Left lung (tissue), 10 donors: Measurements from ENCODE around the gene MXD3. TPM values are rescaled to one million over a fixed set of nuclear protein-coding genes. Genes with fewer than 3 reads are reported as not detected.
"Not testable (repeated sequence)": the region's sequence is repeated elsewhere in the genome, so short reads cannot be mapped to it uniquely, and the experiment has no call there.

ENCODE experiments used
- ATAC-seq: fragments of 200-7000 bp; cut with Tn5 transposase; one replicate; pipeline ENCODE4 v1.9.1; 2020; ENCODE audit warnings: moderate library complexity
- DNase-seq, 4 donors: peaks; one replicate each; pipeline ENCODE4 v3.0.0-alpha.2; 2013 to 2020
- H3K27ac ChIP-seq, 2 donors: fragments of 200-600 bp; sonication (generic) in 1 of 2; one replicate each; pipeline versions ENCODE4 v1.5.0 to v1.8.0; 2020 to 2021
- H3K27me3 ChIP-seq, 2 donors: fragments of 200-600 bp; sonication (generic) in 1 of 2; one replicate each; pipeline versions ENCODE4 v1.5.0 to v1.8.0; 2020 to 2021
- H3K36me3 ChIP-seq, 2 donors: fragments of 200-600 bp; sonication (generic) in 1 of 2; one replicate each; pipeline versions ENCODE4 v1.5.0 to v1.8.0; 2020 to 2021
- H3K4me1 ChIP-seq, 2 donors: fragments of 200-600 bp; one replicate each; pipeline ENCODE4 v1.8.0; 2021
- H3K4me3 ChIP-seq, 2 donors: fragments of 200-600 bp; sonication (generic) in 1 of 2; one replicate each; pipeline versions ENCODE4 v1.5.0 to v1.8.0; 2020 to 2021; ENCODE audit warnings: mild to moderate bottlenecking in 1 of 2
- H3K9me3 ChIP-seq, 2 donors: fragments of 200-600 bp; sonication (generic) in 1 of 2; one replicate each; pipeline versions ENCODE4 v1.5.0 to v1.8.0; 2020 to 2021
- intact Hi-C, 2 donors: fragments of 100-400 bp; cut with DNase I; formaldehyde crosslinking; loops; one replicate each; pipeline versions ENCODE4 v1.11.2 to v1.14.2; 2022
- polyA plus RNA-seq, 6 donors: library from polyadenylated mRNA; unstranded; fragments of 120-200 nt; gene quantifications; one replicate each; pipeline ENCODE4 v1.2.1, GENCODE V29; 2013; ENCODE audit not compliant: insufficient read length in 6 of 6
- total RNA-seq, 2 donors: library from RNA; stranded (reverse); fragmentation: NEBNext Ultra II Directional; extraction: Animal tissue kit (Norgen Biotek cat#: 25700); gene quantifications; one replicate each; pipeline ENCODE4 v1.2.1, GENCODE V29; 2021
- TF ChIP-seq, protein P1 (sequence below), 2 donors: fragments of 200-600 bp; sonication (generic) in 1 of 2; IDR thresholded peaks; one replicate each; pipeline versions ENCODE4 v1.5.0 to v1.8.0; 2021; ENCODE audit warnings: antibody characterized with exemption in 2 of 2
- donor health status: DM: no; HTN: yes; CAD: no.
- donor health status: DM: no; HTN: no; CAD: no.

The MXD3 gene
- total and polyA plus RNA-seq, 8 donors = 10.8 to 36.5 (median 22.0) TPM

- TF ChIP-seq, protein P1, sequence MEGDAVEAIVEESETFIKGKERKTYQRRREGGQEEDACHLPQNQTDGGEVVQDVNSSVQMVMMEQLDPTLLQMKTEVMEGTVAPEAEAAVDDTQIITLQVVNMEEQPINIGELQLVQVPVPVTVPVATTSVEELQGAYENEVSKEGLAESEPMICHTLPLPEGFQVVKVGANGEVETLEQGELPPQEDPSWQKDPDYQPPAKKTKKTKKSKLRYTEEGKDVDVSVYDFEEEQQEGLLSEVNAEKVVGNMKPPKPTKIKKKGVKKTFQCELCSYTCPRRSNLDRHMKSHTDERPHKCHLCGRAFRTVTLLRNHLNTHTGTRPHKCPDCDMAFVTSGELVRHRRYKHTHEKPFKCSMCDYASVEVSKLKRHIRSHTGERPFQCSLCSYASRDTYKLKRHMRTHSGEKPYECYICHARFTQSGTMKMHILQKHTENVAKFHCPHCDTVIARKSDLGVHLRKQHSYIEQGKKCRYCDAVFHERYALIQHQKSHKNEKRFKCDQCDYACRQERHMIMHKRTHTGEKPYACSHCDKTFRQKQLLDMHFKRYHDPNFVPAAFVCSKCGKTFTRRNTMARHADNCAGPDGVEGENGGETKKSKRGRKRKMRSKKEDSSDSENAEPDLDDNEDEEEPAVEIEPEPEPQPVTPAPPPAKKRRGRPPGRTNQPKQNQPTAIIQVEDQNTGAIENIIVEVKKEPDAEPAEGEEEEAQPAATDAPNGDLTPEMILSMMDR (IDR thresholded peaks at IDR 0.05) = no peak
- no peak overlapping the region for H3K27ac ChIP-seq
- ATAC-seq = no peak
- no peak overlapping the region for H3K4me3 ChIP-seq
- no peaks in the 10 kb centered on the region for H3K9me3 ChIP-seq
- intact Hi-C loops = no loop called here
- DNase-seq = no peak
- no peaks in the 10 kb centered on the region for H3K4me1 ChIP-seq
- peaks cover 0 to 89% of the 10 kb centered on the region in 2 donors for H3K36me3 ChIP-seq
- no peaks in the 10 kb centered on the region for H3K27me3 ChIP-seq
Measured at GRCh38 chr5:177269232-177269895, 42.3 kb downstream of the MXD3 start.

DNA sequence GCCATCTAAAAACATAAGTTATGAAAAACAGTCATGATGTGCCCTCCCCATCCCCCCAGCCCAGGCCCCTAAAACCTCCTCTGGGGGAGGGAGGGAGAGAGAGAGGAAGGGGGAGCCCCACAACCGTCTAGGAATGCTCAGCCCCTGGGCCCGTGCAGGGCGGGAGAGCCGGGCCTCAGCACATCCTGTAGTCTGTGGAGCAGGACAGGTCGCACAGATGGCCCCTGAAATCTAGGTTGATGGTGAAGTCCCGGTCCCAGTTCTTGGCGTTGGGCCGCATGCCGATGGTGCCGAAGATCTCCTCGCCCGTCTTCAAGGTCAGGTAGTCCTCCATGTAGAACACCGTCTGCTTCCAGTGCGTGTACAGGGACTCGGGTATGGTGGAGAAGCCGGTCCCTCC, 46.3 kb downstream of the MXD3 start:
- Histone ChIP-seq H3K27ac (peak overlapping the region in 1 of 2 donors; percentile 8), H3K4me1 (no peaks in the 10 kb centered on the region), H3K9me3 (no peaks in the 10 kb centered on the region), H3K36me3 (peaks cover 0 to 86% of the 10 kb centered on the region in 2 donors), H3K27me3 (no peaks in the 10 kb centered on the region), H3K4me3 (no peak overlapping the region)
- intact Hi-C loops = no loop called here
- no peak for DNase-seq
- peak; percentile 39 for ATAC-seq
- TF ChIP-seq, protein P1 (IDR thresholded peaks at IDR 0.05) = no peak

DNA sequence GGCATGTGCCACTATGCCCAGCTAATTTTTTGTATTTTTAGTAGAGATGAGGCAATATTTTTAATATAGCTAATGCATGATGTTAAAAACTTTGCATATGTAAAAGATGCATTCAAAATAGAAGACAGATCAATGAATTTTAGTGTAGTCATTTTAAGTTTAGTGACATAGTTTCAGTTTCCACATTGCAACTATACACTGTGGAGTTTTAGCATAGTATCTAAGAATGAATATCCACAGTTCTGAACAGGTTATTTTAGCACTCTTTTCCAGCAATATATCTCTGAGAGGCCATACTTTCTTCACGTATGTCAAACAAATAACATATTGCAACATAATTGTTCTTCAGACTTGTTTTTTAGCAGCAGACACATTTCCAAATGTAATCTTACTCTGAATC, 47.5 kb downstream of the MXD3 start:
- TF ChIP-seq, protein P1 (IDR thresholded peaks at IDR 0.05) = no peak
- Histone ChIP-seq H3K36me3 (peaks cover 0 to 86% of the 10 kb centered on the region in 2 donors), H3K4me3 (no peak overlapping the region), H3K9me3 (no peaks in the 10 kb centered on the region), H3K27me3 (no peaks in the 10 kb centered on the region), H3K4me1 (no peaks in the 10 kb centered on the region), H3K27ac (peak overlapping the region in 1 of 2 donors; percentile 8)
- intact Hi-C loops = no loop called here
- DNase-seq = no peak
- ATAC-seq = peak; percentile 21

DNA sequence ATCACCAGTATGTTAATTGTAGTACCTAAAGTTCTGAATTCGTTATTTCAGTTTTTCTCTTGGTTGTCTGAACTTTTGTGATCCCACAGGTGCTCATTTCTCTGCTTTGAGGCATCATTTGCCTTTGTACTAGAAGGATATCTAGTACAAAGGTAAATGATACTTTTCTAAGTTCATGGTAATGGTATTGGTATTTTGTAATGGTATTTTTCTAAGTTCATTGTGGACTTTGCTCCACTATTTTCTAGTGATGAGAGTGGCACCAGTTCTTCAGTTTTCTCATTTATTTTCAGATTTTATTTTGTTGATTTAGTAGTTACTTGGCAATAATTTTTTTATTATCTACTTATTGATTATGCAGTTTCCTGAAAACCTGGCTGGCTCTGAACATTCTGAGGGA, 50.2 kb downstream of the MXD3 start:
- Histone ChIP-seq H3K27me3 (no peaks in the 10 kb centered on the region), H3K4me3 (no peak overlapping the region), H3K36me3 (peaks cover 0 to 91% of the 10 kb centered on the region in 2 donors), H3K4me1 (no peaks in the 10 kb centered on the region), H3K27ac (no peak overlapping the region), H3K9me3 (no peaks in the 10 kb centered on the region)
- no peak for DNase-seq
- no peak for ATAC-seq
- TF ChIP-seq, protein P1 (IDR thresholded peaks at IDR 0.05) = no peak
- intact Hi-C loops = no loop called here

GRCh38 chr5:177260961-177261360, 50.7 kb downstream of the MXD3 start:
- ATAC-seq = no peak
- Histone ChIP-seq H3K4me3 (no peak overlapping the region), H3K4me1 (no peaks in the 10 kb centered on the region), H3K27ac (no peak overlapping the region), H3K36me3 (peaks cover 0 to 91% of the 10 kb centered on the region in 2 donors), H3K27me3 (no peaks in the 10 kb centered on the region), H3K9me3 (no peaks in the 10 kb centered on the region)
- intact Hi-C loops = no loop called here
- TF ChIP-seq, protein P1 (IDR thresholded peaks at IDR 0.05) = no peak
- DNase-seq = no peak

- not testable (repeated sequence) for H3K4me1 ChIP-seq
Measured at GRCh38 chr5:177258711-177259110, 53.0 kb downstream of the MXD3 start.

More at GRCh38 chr5:177258711-177259110, 53.0 kb downstream of the MXD3 start:
- intact Hi-C loops, H3K4me3 ChIP-seq, DNase-seq, H3K9me3 ChIP-seq, H3K27ac ChIP-seq, H3K27me3 ChIP-seq, ATAC-seq: not testable (repeated sequence)
- peaks cover 0 to 98% of the 10 kb centered on the region in 2 donors for H3K36me3 ChIP-seq
